ENCODE data around the gene SIN3B.

Gene SIN3B

DNA sequence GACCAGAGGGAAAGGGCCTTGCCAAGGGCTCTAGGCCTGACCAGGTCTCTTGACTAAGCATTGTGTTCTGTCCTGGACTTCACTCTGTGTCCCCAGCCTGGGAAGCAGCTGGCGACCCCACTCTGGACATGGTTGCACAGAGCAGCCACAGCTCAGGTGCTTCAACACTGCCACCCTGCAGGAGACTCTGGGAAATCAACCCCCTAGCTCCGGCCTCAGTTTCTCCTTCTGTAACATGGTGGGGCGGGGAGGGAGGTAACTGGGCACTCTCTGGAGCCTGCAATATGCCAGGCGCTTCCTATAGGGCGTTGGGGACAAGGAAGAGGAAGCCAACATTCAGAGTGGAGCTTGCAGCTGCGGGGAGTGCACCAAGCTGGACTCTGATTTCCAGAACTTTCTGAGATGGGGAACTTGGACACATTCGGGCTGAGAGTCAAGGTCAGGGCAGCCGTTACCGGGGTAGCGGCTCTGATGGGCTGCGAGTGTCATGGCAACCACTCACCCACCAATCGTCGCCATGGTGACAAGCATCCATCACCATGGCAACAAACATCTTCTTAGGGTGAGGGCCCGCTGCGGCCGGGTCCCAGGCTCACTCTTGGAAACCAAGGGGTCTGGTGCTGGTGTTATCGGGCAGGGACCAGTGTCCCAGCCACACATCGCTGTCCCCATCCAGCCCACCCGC, 72.4 kb downstream of the SIN3B start:
- DNase-seq (ENCODE audit: insufficient read length, low spot score) (no peak), FAIRE-seq (no peak)

DNA sequence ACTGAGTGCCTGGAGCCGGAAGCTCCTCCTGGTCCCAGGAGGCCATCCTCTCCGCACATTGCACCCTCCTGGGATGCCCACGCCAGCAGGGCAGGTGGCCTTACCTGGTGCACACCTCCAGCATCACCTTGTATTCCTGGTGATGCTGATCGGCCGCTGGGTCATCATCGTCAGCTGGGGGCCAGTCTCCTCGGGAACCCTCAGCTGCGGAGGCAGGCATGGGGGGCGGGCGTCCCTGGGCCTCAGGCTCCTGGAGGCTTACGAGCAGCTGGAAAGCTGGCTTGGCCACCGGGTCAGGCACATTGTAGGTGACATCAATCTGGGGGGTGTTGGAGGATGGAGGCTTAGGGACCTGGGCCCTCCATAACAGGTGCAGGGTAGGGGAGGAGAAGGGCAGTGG, 73.3 kb downstream of the SIN3B start:
- no peak for FAIRE-seq
- DNase-seq (ENCODE audit: insufficient read length, low spot score) = no peak

DNA sequence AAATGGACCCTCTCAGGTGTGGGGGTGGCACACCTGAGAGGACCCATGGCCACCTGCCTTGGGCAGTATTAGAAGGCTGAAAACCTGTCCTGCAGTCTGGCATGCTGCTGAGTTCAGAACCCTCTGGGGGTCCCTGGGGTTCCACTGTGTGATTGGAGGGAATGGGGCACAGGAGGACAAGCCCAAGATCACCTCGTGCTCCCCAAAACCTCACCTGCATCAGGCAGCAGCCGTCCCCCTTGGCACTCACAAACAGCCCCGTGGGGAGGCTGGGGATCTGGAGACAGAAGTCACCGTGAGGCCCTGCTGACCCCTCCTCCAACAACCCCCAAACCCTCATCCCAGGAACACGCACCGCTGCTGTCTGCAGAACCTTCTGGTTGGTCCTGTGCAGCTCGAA, 74.1 kb downstream of the SIN3B start:
- FAIRE-seq = no peak
- no peak for DNase-seq (ENCODE audit: insufficient read length, low spot score)

GRCh38 chr19:16904599-16904998, 75.4 kb downstream of the SIN3B start:
- no peak for FAIRE-seq
- no peak for DNase-seq (ENCODE audit: insufficient read length, low spot score)

DNA sequence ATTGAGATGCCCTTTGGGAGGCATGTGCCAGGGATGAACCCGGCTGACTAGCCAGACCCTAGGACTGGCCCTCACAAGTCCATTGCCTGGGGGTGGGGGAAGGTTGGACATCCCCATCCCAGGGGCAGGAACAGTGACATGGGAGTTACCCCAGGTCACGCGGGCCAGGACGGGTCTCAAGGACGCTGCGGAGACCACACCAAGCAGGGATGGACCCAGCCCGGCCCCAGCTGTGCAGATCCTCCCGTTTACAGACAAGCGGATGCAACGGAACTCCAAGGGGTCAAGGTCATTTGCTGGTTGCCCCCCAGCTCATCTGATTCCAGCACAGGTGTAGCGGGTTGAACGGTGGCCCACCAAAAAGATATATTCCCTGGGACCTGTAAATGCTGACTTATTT, 79.6 kb downstream of the SIN3B start:
- FAIRE-seq (no peak), DNase-seq (ENCODE audit: insufficient read length, low spot score) (no peak)

- FAIRE-seq (no peak), DNase-seq (ENCODE audit: insufficient read length, low spot score) (no peak)
Observed at GRCh38 chr19:16911046-16911445, 81.8 kb downstream of the SIN3B start.

DNA sequence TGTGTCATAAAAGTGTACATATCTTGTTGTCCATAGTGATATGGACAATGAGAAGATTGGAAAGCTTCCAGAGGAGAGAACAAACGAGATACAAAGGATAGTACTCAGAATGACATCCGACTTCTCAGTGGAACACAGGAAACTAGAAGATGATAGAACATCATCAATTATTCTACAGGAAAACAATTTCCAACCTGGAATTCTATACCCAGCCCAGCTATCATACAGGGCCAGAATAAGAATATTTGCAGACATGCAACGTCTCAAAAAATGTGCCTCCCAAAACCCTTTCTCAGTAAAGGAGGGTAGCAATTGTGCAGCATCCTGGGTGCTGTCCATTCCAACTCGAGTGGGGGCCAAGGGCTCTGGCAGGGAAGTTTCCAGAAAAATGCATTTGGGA, 83.6 kb downstream of the SIN3B start:
- DNase-seq (ENCODE audit: insufficient read length, low spot score) (no peak), FAIRE-seq (no peak)

- FAIRE-seq = no peak
- DNase-seq (ENCODE audit: insufficient read length, low spot score) = no peak
Observed at GRCh38 chr19:16914421-16914820, 85.2 kb downstream of the SIN3B start.

DNA sequence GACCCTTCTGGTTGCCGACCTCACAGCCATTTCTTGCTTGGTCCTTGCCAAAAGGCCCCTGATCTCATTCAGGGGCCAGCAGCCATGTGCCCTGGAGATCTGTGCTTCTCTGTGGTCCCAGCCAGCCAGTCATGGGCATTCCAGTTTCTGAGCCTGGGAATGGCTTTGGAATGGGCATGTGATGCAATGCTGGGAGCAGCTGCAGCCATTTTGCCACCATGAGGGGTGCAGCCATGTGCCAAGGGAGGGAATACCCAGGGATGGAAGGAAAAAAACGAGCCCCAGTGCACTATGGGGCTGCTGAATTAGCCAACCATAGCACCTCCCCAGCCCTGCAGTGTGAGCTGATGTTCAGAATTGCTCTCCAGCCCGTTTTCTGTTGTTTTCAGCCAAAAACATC, 85.9 kb downstream of the SIN3B start:
- FAIRE-seq (no peak), DNase-seq (ENCODE audit: insufficient read length, low spot score) (no peak)

DNA sequence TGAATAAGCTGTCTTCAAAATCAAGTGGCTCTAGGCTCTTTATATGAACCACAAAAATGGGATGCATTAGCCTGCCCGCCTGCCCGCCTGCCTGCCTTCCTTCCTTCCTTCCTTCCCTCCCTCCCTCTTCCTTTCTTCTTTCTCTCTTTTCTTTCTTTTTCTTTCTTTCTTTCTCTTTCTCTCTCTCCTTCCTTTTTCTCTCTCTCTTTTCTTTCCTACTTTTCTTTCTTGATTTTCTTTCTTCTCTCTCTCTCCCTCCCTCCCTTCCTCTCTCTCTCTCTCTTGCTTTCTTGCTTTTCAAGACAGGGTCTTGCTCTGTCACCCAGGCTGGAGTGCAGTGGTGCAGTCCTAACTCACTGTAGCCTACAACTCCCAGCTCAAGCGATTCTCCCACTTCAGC, 86.5 kb downstream of the SIN3B start:
- DNase-seq (ENCODE audit: insufficient read length, low spot score) (no peak), FAIRE-seq (no peak)

GRCh38 chr19:16917401-16917800, 88.2 kb downstream of the SIN3B start:
- no peak for FAIRE-seq
- DNase-seq (ENCODE audit: insufficient read length, low spot score) = no peak

GRCh38 chr19:16919496-16919895, 90.3 kb downstream of the SIN3B start:
- FAIRE-seq (no peak), DNase-seq (ENCODE audit: insufficient read length, low spot score) (no peak)

GRCh38 chr19:16920816-16921529, 91.8 kb downstream of the SIN3B start:
- no peak for DNase-seq (ENCODE audit: insufficient read length, low spot score)
- FAIRE-seq = no peak

DNA sequence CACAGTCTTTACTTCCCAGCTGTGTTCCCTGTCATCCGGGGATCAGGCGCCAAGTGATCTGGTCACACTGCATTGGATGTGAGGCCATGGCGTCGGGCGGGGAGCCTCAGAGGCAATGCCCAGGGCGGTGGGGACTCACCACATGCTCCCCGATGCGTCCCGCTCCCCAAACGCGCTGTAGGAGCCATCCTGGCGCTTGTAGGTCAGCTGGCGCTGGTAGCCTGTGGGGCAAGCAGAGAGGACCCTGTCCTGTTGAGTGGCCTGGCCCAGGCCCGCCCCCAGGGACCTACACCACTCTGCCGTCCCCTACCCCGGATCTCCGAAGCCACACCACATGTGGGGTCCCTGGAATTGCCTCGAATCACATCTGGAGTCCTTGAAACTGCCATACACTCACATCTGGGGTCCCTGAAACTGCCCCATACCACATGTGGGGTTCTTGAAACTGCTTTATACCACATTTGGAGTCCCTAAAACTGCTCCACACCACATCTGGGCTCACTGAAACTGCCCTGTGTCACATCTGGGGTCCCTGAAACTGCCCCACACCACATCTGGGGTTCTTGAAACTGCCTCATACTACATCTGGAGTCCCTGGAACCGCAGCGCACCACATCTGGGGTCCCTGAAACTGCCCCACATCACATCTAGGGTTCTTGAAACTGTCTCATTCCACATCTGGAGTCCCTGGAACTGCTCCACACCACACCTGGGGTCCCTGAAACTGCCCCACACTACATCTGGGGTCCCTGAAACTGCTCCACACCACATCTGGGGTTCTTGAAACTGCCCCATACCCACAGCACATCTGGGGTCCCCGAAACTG, 92.8 kb downstream of the SIN3B start:
- DNase-seq (ENCODE audit: insufficient read length, low spot score) = no peak
- FAIRE-seq = no peak

GRCh38 chr19:16922592-16922934, 93.4 kb downstream of the SIN3B start:
- no peak for FAIRE-seq

GRCh38 chr19:16922949-16923348, 93.8 kb downstream of the SIN3B start:
- DNase-seq (ENCODE audit: insufficient read length, low spot score) = no peak
- FAIRE-seq = no peak

More at GRCh38 chr19:16922592-16922934, 93.4 kb downstream of the SIN3B start:
- DNase-seq (ENCODE audit: insufficient read length, low spot score) = no peak

DNA sequence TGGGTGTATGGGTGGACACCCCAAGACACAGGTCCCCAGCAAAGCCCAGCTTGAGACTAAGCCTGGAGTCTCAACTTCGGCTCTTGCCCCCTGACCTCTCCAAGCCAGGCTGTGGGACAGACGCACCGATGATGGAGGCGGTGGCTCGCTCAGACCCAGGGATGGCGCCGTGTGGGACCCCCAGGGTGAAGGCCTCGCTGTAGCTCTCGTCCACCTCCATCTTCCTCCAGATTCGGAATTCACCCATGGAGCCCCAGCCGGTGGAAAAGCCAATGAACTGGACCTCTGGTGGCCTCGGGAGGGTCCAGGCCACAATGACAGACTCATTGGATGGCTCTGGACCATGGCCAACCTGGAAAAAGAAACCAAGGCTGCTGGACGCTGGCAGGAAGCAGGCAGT, 98.7 kb downstream of the SIN3B start:
- no peak for FAIRE-seq
- DNase-seq (ENCODE audit: insufficient read length, low spot score) = no peak

DNA sequence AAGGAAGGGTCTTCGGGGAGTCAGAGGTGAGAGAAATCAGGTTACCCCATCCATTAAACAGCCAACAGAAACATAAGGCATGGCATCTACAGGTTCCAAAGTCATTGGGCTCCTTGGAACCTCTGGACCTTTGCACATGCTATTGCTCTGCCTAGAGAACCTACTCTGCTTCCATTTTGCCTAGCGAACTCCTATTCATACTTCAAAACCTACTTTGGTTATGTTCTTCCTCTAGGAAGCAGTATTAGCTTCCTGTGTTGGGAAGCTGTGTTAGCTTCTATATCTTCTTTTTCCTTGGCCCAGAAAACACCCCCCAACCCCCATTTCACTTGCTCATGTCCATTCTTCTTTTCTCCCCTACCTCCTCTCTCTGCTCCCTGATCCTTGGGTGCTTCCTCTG, 99.2 kb downstream of the SIN3B start:
- no peak for DNase-seq (ENCODE audit: insufficient read length, low spot score)
- FAIRE-seq = no peak

DNA sequence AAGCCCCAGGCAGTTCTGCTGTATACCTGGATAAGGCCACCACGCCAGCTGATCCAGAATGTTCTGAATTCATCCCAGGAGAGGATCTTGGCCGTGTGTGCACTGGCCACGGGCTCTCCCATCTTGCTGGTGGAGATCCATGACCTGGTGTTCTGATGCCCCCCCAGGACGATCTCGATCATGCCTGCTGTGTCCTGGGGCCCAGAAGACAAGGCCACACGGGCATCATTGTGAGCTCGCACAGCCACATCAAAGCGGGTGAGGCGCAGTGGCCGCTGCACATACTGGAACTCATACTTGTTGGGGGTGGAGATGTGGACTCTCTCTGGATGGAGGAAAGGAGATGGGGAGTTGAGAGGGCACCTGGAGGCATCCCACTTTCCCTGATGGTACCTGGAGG, 99.7 kb downstream of the SIN3B start:
- DNase-seq (ENCODE audit: insufficient read length, low spot score) (no peak), FAIRE-seq (no peak)
